ENCODE measurements around the gene APOM.

APOM gene

GRCh38 chr6:31615748-31616147 lies 39.9 kb upstream of the APOM start:
- DNase-seq (ENCODE audit: low read depth): no peak
- no peak overlapping the region for H3K4me3 ChIP-seq (ENCODE audit: low read length)
- TF ChIP-seq CTCF (conservative IDR thresholded peaks at IDR 0.05; ENCODE audit: low read depth, low read length): no peak

- no peak for TF ChIP-seq CTCF (conservative IDR thresholded peaks at IDR 0.05; ENCODE audit: low read depth, low read length)
- no peak overlapping the region for H3K4me3 ChIP-seq (ENCODE audit: low read length)
- no peak for DNase-seq (ENCODE audit: low read depth)
Measured at GRCh38 chr6:31617010-31617409, 38.7 kb upstream of the APOM start.

DNA sequence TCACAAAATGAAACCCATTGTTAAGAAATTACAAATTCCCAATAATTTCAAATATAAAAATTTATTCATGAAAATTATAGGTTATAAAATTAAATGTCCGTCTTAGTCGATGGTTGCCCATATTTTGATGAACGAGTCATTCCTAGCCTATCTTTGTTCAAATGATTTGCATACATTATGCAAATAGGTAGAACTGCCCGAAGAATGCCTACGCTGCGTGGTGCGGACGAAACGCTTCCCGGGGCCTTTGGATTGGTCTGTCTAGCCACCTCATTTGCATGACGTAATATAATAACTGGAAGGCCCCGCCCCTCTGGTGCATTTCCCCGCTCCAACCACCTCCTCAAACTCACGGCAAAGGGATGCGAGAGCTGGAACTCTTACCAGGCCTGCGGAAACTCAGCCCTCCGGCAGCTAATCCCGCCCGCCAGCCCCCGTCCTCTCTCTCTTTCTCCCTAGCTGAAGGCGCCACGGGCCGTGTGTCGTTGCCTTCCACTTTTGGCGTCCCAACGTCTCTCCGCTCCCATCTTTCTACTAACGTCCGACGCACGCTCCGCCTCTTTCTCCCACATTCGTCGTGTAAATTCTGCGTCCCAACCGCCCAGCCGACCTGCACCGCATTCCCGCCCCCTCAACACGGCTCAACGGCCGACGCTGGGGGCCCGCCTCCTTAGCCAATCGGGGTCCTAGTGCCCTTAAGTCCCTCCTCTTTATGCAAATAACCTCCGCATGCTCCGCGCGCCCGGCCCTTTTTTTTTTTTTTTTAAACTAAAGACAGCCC lies 35.7 kb upstream of the APOM start:
- DNase-seq (ENCODE audit: low read depth): peak; percentile 98
- peak overlapping the region; percentile 59 for H3K4me3 ChIP-seq (ENCODE audit: low read length)
- no peak for TF ChIP-seq CTCF (conservative IDR thresholded peaks at IDR 0.05; ENCODE audit: low read depth, low read length)

DNA sequence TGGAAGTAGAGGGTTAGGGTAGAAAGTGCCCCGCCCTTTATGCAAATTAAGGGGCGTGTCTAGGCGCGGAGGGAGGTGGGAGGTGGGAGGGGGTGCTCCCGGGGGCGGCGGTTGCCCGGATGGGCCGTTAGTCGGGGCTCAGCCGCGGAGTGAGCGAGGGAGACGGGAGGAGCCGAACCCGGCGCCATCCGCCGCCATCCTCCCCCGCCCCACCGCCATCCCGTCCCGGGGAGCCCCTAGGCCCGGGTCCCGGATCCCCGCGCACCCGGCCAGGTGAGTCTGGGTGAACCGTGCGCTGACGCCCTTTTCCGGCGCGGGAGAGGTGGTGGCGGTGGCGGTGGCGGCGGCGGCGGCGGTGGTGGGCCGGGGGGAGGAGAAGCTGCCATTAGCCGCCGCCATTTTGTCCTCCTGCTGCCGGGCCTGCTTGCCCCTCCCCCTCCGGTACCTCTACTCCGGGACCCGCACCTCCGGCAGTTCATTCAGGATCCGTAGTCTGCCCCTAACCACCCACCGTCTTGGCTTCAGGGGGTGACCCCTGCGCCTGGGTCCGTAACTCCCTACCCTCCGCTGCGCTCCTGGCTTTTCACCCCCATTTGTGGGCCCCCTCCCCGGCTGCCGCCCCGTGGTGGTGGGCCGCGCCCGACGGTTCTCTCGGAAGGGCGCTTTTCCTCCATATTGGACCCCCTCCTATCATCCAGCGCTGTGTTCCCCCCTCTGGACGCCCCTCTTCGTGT lies 34.9 kb upstream of the APOM start, which contains the start of gene PRRC2A:
PRRC2A (plus strand) TSS at position 130 of the 734 bp plus-strand sequence. CDS start 2,075 bp downstream, outside the sequence.
- DNase-seq (ENCODE audit: low read depth): no peak
- H3K4me3 ChIP-seq (ENCODE audit: low read length): peak within 1 kb of the TSS; percentile 80
- TF ChIP-seq CTCF (conservative IDR thresholded peaks at IDR 0.05; ENCODE audit: low read depth, low read length): no peak

DNA sequence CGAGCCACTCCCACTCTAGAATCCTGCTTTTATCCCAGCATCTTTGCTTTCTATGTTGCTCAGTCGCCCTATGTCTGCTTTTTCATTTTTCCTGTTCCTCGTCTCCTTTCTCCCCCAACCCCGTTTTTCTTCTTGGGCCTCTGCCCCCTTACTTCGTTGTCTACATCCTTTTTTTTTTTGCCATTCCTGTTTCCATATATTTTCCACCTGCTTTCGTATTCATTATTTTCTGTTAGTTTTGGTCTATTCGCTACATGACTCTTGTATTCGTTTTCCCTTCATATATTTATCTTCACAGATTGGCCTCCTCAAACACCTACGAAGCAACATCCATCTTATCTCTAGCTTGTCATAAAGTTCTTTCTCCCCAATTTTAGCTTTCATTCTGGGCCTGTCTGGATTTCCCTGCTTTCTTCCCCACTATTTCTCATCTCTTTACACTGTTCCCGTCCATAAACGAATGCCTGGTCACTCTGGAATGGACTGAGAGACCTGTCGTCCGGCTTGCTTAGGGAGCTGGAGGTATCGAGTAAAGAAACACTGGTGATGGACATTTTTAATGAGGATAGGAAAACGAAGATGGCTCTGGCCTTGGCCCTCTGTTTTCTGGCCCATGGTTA lies 34.3 kb upstream of the APOM start:
- no peak for DNase-seq (ENCODE audit: low read depth)
- peak overlapping the region; percentile 80 for H3K4me3 ChIP-seq (ENCODE audit: low read length)
- TF ChIP-seq CTCF (conservative IDR thresholded peaks at IDR 0.05; ENCODE audit: low read depth, low read length): no peak

- TF ChIP-seq CTCF (conservative IDR thresholded peaks at IDR 0.05; ENCODE audit: low read depth, low read length): no peak
- peak overlapping the region; percentile 80 for H3K4me3 ChIP-seq (ENCODE audit: low read length)
- no peak for DNase-seq (ENCODE audit: low read depth)
Measured at GRCh38 chr6:31621991-31622390, 33.7 kb upstream of the APOM start.

All from retinal pigment epithelial cell (primary cell).